Measurements from ENCODE around the gene DDA1. TPM values are rescaled to one million over a fixed set of nuclear protein-coding genes. Genes with fewer than 3 reads are reported as not detected.
"Not testable (repeated sequence)": the region's sequence is repeated elsewhere in the genome, so short reads cannot be mapped to it uniquely, and the experiment has no call there.

The DDA1 gene
- total RNA-seq, 1 donor from 2014 or later = 31.1 TPM

DNA sequence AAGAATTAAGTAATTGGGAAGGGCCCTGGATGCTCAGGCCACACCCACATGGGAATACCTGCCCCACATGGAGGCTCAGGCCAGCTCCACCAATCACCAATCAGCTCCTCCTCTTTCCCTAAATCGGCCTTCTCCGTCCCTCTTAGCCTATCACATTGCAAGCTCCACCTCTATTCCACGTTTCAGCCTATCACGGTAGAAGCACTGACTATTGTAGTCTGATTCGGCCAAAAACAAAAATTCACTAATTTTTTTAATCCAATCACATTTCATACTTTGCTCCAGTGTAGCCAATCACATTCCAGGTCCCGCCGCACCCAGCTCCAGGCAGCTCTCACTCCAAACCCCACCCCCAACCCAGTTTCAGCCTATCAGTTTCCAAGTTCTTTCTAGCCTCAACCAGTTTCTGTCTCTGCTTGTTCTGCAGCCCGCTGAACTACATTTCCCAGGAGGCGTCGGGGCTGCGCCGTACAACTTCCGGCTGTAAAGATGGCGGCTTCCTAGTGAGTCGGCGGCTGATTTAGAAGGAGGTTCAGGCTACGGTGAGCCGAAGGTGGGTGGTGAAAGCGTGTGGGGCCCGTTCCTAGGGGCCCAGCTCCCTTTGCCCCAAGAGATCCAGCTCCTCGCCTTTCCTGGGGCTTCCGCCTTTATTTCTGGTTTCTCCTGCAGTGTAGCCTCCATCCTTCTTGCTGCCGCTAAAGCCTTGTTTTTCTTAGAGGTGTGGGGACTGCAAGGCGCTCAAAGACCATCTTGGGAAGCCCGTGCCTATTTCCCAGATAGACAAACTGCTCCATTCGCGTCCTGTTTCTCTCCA, 42.2 kb upstream of the DDA1 start, which contains the start of gene BABAM1:
Gene BABAM1, plus strand, starts transcription at position 469 of the 814 bp plus-strand sequence. CDS start 1,364 bp downstream, outside the sequence.
- ChIA-PET CTCF (interaction anchor here (0.6 to 1.9 kb wide), 10 partner anchors 13 to 432 kb away, joined by 3 to 6 read pairs (median 3); partner anchors contain the start of genes ABHD8, ANKLE1, HAUS8 and MRPL34), POLR2A (interaction anchor here (0.5 to 3.1 kb wide), 27 partner anchors 8 to 1000 kb away, joined by 3 to 40 read pairs (median 4); partner anchors contain the start of genes ANKLE1, BST2, DDA1 and MRPL34)
- Mint-ChIP-seq H3K27me3 (no peaks in the 10 kb centered on the region), H3K4me3 (peak within 1 kb of the TSS; percentile 91), H3K4me1 (peaks cover 29% of the 10 kb centered on the region), H3K27ac (peak within 1 kb of the TSS; percentile 93), H3K36me3 (ENCODE audit: low read depth) (peaks cover 26% of the 10 kb centered on the region), H3K9me3 (no peaks in the 10 kb centered on the region)
- intact Hi-C loops (cut with micrococcal nuclease) = loop anchor here (1.0 to 5.0 kb wide), 12 partner anchors 14 to 1935 kb away; partner anchors contain the start of genes ANKLE1, ANO8, BRD4 and DDA1
- TF ChIP-seq, protein P1, sequence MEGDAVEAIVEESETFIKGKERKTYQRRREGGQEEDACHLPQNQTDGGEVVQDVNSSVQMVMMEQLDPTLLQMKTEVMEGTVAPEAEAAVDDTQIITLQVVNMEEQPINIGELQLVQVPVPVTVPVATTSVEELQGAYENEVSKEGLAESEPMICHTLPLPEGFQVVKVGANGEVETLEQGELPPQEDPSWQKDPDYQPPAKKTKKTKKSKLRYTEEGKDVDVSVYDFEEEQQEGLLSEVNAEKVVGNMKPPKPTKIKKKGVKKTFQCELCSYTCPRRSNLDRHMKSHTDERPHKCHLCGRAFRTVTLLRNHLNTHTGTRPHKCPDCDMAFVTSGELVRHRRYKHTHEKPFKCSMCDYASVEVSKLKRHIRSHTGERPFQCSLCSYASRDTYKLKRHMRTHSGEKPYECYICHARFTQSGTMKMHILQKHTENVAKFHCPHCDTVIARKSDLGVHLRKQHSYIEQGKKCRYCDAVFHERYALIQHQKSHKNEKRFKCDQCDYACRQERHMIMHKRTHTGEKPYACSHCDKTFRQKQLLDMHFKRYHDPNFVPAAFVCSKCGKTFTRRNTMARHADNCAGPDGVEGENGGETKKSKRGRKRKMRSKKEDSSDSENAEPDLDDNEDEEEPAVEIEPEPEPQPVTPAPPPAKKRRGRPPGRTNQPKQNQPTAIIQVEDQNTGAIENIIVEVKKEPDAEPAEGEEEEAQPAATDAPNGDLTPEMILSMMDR (IDR thresholded peaks at IDR 0.05) = no peak
- DNase-seq (peak; percentile 81), ATAC-seq (ENCODE audit: low read depth) (peak; percentile 89)

DNA sequence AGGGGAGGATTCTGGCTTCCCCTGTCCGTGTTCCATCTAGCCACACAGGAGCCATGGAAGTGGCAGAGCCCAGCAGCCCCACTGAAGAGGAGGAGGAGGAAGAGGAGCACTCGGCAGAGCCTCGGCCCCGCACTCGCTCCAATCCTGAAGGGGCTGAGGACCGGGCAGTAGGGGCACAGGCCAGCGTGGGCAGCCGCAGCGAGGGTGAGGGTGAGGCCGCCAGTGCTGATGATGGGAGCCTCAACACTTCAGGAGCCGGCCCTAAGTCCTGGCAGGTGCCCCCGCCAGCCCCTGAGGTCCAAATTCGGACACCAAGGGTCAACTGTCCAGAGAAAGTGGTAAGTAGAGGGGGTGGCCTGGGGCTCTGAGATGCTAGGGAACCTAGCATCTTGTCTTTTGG, 40.6 kb upstream of the DDA1 start:
- POLR2A ChIA-PET = interaction anchor here (2.2 to 3.1 kb wide), 2 partner anchors 13 to 43 kb away, joined by 9 to 40 read pairs; partner anchors contain the start of genes ANKLE1 and OCEL1
- peaks cover 29% of the 10 kb centered on the region for H3K4me1 Mint-ChIP-seq
- no peak overlapping the region for H3K27ac Mint-ChIP-seq

DNA sequence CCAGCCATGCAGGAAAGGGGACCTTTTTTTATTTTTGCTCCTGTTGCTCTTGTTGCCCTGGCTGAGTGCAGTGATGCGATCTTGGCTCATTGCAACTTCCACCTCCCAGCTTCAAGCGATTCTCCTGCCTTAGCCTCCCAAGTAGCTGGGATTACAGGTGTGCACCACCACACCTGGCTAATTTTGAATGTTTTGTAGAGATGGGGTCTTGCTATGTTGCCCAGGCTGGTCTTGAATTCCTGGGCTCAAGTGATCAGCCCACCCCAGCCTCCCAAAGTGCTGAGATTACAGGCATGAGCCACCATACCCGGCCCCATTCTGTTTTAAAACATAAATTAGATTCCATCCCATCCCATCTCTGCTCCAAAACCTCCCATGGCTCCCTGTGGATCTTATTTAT, 34.5 kb upstream of the DDA1 start:
- H3K4me3 Mint-ChIP-seq; H3K4me1 Mint-ChIP-seq; H3K9me3 Mint-ChIP-seq; POLR2A ChIA-PET; H3K27me3 Mint-ChIP-seq; intact Hi-C loops (cut with micrococcal nuclease); H3K27ac Mint-ChIP-seq; DNase-seq; ATAC-seq (ENCODE audit: low read depth); CTCF ChIA-PET: not testable (repeated sequence)
- peaks cover 58% of the 10 kb centered on the region for H3K36me3 Mint-ChIP-seq (ENCODE audit: low read depth)

More for the DNA sequence above, 40.6 kb upstream of the DDA1 start:
- H3K36me3 Mint-ChIP-seq (ENCODE audit: low read depth) = peaks cover 32% of the 10 kb centered on the region
- intact Hi-C loops (cut with micrococcal nuclease) = loop anchor here (5.0 kb wide), 1 partner anchor 1936 kb away; the partner anchor contains the start of gene BRD4
- CTCF ChIA-PET = no interaction called here
- peak overlapping the region; percentile 32 for H3K4me3 Mint-ChIP-seq
- ATAC-seq (ENCODE audit: low read depth) = no peak
- no peak for DNase-seq
- TF ChIP-seq, protein P1 (IDR thresholded peaks at IDR 0.05) = no peak
- H3K9me3 Mint-ChIP-seq = no peaks in the 10 kb centered on the region
- H3K27me3 Mint-ChIP-seq = no peaks in the 10 kb centered on the region

DNA sequence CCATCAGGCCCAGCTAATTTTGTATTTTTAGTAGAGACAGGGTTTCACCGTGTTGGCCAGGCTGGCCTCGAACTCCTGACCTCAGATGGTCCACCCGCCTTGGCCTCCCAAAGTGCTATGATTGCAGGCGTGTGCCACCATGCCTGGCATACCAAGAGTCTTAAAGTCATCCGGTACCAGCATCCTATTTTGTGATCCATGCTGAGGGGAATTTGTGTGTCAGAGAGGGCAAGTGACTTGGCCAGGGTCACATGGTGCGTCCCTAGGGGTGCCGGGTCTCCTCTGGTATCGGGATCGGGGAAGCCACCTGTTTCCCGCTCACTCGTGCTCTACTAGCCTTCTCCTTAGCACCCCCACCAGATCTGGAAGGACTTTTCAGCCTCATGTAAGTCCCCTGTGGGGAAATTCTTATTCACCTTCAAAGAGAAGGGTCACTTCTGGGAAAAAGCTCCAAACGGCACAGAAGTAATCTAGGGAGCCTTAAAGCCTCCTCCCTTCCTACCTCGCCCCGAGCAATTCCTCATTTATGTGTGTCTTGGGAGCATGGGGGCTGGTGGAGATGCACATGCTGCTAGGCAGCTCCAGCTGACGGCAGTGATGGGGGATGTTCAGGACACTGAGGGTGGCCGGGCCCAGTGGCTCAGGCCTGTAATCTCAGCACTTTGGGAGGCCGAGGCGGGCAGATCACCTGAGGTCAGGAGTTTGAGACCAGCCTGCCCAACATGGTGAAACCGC, 33.8 kb upstream of the DDA1 start:
- Mint-ChIP-seq H3K27ac (no peak overlapping the region), H3K9me3 (no peaks in the 10 kb centered on the region), H3K27me3 (no peaks in the 10 kb centered on the region), H3K4me1 (no peaks in the 10 kb centered on the region), H3K4me3 (no peak overlapping the region), H3K36me3 (ENCODE audit: low read depth) (peaks cover 51% of the 10 kb centered on the region)
- TF ChIP-seq, protein P1 (IDR thresholded peaks at IDR 0.05) = no peak
- ChIA-PET POLR2A (interaction anchor here (0.8 kb wide), 1 partner anchor 9 kb away, joined by 3 read pairs; the partner anchor contains the start of gene BABAM1), CTCF (no interaction called here)
- no peak for DNase-seq
- intact Hi-C loops (cut with micrococcal nuclease) = no loop called here
- ATAC-seq (ENCODE audit: low read depth) = no peak

DNA sequence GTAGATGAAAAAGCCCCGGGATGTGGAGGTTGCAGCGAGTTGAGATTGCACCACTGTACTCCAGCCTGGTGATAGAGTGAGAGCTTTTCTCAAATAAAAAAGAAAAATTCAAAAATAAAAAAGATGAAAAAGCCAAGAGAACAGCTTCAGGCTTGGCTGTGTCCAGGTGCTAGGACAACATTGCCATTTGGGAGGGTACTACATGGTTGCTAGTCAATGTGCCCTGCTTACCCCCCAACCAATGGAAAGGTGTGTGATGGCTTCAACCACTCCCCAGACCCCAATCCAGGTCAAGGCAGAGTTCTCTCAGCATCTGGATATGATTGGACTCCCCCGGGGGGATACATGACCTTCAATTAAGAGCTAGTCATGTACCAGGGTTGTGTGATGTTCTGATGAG, 29.9 kb upstream of the DDA1 start:
- no peak for ATAC-seq (ENCODE audit: low read depth)
- CTCF ChIA-PET = interaction anchor here (0.6 to 2.7 kb wide), 2 partner anchors 10 to 19 kb away, joined by 3 to 19 read pairs; no protein-coding TSS in a partner anchor
- TF ChIP-seq, protein P1 (IDR thresholded peaks at IDR 0.05) = no peak
- H3K4me1 Mint-ChIP-seq = peaks cover 12% of the 10 kb centered on the region
- no peaks in the 10 kb centered on the region for H3K9me3 Mint-ChIP-seq
- POLR2A ChIA-PET = interaction anchor here (1.1 to 4.5 kb wide), 2 partner anchors 12 to 24 kb away, joined by 3 to 40 read pairs; partner anchors contain the start of genes ABHD8 and BABAM1
- no peaks in the 10 kb centered on the region for H3K27me3 Mint-ChIP-seq
- no peak overlapping the region for H3K27ac Mint-ChIP-seq
- H3K36me3 Mint-ChIP-seq (ENCODE audit: low read depth) = peaks cover 32% of the 10 kb centered on the region
- no peak for DNase-seq
- H3K4me3 Mint-ChIP-seq = no peak overlapping the region
- intact Hi-C loops (cut with micrococcal nuclease) = no loop called here
